ENCODE data around the gene GNG7. TPM values are rescaled to one million over a fixed set of nuclear protein-coding genes. Genes with fewer than 3 reads are reported as not detected.
"Not testable (repeated sequence)": the region's sequence is repeated elsewhere in the genome, so short reads cannot be mapped to it uniquely, and the experiment has no call there.

The GNG7 gene
- polyA plus RNA-seq, 4 donors = 0.99 to 3.5 (median 2.6) TPM; not detected in 1

GRCh38 chr19:2609034-2609388 lies 93.5 kb downstream of the GNG7 start:
- H3K27ac ChIP-seq (ENCODE audit: low read depth in 1 of 3, low read length in 2 of 3); H3K9me3 ChIP-seq (ENCODE audit: control insufficient read depth in 2 of 2, insufficient read depth in 1 of 2, low read depth in 1 of 2, low read length in 1 of 2); H3K4me1 ChIP-seq (ENCODE audit: control insufficient read depth in 3 of 3, insufficient read depth in 2 of 3, low read depth in 1 of 3, low read length in 2 of 3); H3K27me3 ChIP-seq (ENCODE audit: control insufficient read depth in 3 of 3, insufficient read depth in 3 of 3, low read length in 3 of 3); H3K36me3 ChIP-seq (ENCODE audit: control insufficient read depth in 3 of 3, insufficient read depth in 2 of 3, low read depth in 1 of 3, low read length in 3 of 3); FAIRE-seq; DNase-seq; H3K4me3 ChIP-seq (ENCODE audit: low read depth in 1 of 3, low read length in 3 of 3): not testable (repeated sequence)
- WGBS, 3 donors = 88 to 89% (median 88%) methylated on average over 7 of the region's 7 CpGs

- H3K4me1 ChIP-seq (ENCODE audit: control insufficient read depth in 3 of 3, insufficient read depth in 2 of 3, low read depth in 1 of 3, low read length in 2 of 3) = no peaks in the 10 kb centered on the region
- no peak for FAIRE-seq
- H3K27ac ChIP-seq (ENCODE audit: low read depth in 1 of 3, low read length in 2 of 3) = no peak overlapping the region
- H3K9me3 ChIP-seq (ENCODE audit: control insufficient read depth in 2 of 2, insufficient read depth in 1 of 2, low read depth in 1 of 2, low read length in 1 of 2) = peaks cover 0 to 4% of the 10 kb centered on the region in 2 donors
- H3K4me3 ChIP-seq (ENCODE audit: low read depth in 1 of 3, low read length in 3 of 3) = no peak overlapping the region
- DNase-seq = no peak
- H3K27me3 ChIP-seq (ENCODE audit: control insufficient read depth in 3 of 3, insufficient read depth in 3 of 3, low read length in 3 of 3) = peaks cover 0 to 9% (median 0%) of the 10 kb centered on the region in 3 donors
- H3K36me3 ChIP-seq (ENCODE audit: control insufficient read depth in 3 of 3, insufficient read depth in 2 of 3, low read depth in 1 of 3, low read length in 3 of 3) = no peaks in the 10 kb centered on the region
- 68 to 72% (median 72%) methylated on average over 6 to 7 of the region's 7 CpGs for WGBS, 3 donors
Measured at GRCh38 chr19:2608602-2608922, 93.9 kb downstream of the GNG7 start.

GRCh38 chr19:2607712-2608601 lies 94.5 kb downstream of the GNG7 start:
- Histone ChIP-seq H3K27me3 (ENCODE audit: control insufficient read depth in 3 of 3, insufficient read depth in 3 of 3, low read length in 3 of 3) (peaks cover 0 to 14% (median 0%) of the 10 kb centered on the region in 3 donors), H3K27ac (ENCODE audit: low read depth in 1 of 3, low read length in 2 of 3) (no peak overlapping the region), H3K9me3 (ENCODE audit: control insufficient read depth in 2 of 2, insufficient read depth in 1 of 2, low read depth in 1 of 2, low read length in 1 of 2) (peaks cover 0 to 4% of the 10 kb centered on the region in 2 donors), H3K36me3 (ENCODE audit: control insufficient read depth in 3 of 3, insufficient read depth in 2 of 3, low read depth in 1 of 3, low read length in 3 of 3) (no peaks in the 10 kb centered on the region), H3K4me3 (ENCODE audit: low read depth in 1 of 3, low read length in 3 of 3) (no peak overlapping the region), H3K4me1 (ENCODE audit: control insufficient read depth in 3 of 3, insufficient read depth in 2 of 3, low read depth in 1 of 3, low read length in 2 of 3) (no peaks in the 10 kb centered on the region)
- FAIRE-seq = no peak
- 43 to 62% (median 56%) methylated on average over 44 to 47 of the region's 47 CpGs for WGBS, 3 donors
- no peak for DNase-seq

GRCh38 chr19:2606774-2607173 lies 95.7 kb downstream of the GNG7 start:
- H3K9me3 ChIP-seq (ENCODE audit: control insufficient read depth in 2 of 2, insufficient read depth in 1 of 2, low read depth in 1 of 2, low read length in 1 of 2); DNase-seq; H3K36me3 ChIP-seq (ENCODE audit: control insufficient read depth in 3 of 3, insufficient read depth in 2 of 3, low read depth in 1 of 3, low read length in 3 of 3); FAIRE-seq; H3K4me1 ChIP-seq (ENCODE audit: control insufficient read depth in 3 of 3, insufficient read depth in 2 of 3, low read depth in 1 of 3, low read length in 2 of 3); H3K4me3 ChIP-seq (ENCODE audit: low read depth in 1 of 3, low read length in 3 of 3); H3K27ac ChIP-seq (ENCODE audit: low read depth in 1 of 3, low read length in 2 of 3): not testable (repeated sequence)
- peaks cover 0 to 20% (median 0%) of the 10 kb centered on the region in 3 donors for H3K27me3 ChIP-seq (ENCODE audit: control insufficient read depth in 3 of 3, insufficient read depth in 3 of 3, low read length in 3 of 3)
- 81 to 90% (median 88%) methylated on average over 9 of the region's 9 CpGs for WGBS, 3 donors

GRCh38 chr19:2605889-2606288 lies 96.6 kb downstream of the GNG7 start:
- not testable (repeated sequence) for H3K27ac ChIP-seq (ENCODE audit: low read depth in 1 of 3, low read length in 2 of 3); H3K9me3 ChIP-seq (ENCODE audit: control insufficient read depth in 2 of 2, insufficient read depth in 1 of 2, low read depth in 1 of 2, low read length in 1 of 2); H3K4me3 ChIP-seq (ENCODE audit: low read depth in 1 of 3, low read length in 3 of 3); DNase-seq; H3K4me1 ChIP-seq (ENCODE audit: control insufficient read depth in 3 of 3, insufficient read depth in 2 of 3, low read depth in 1 of 3, low read length in 2 of 3); H3K36me3 ChIP-seq (ENCODE audit: control insufficient read depth in 3 of 3, insufficient read depth in 2 of 3, low read depth in 1 of 3, low read length in 3 of 3); FAIRE-seq
- peaks cover 0 to 29% (median 0%) of the 10 kb centered on the region in 3 donors for H3K27me3 ChIP-seq (ENCODE audit: control insufficient read depth in 3 of 3, insufficient read depth in 3 of 3, low read length in 3 of 3)
- WGBS, 3 donors = 83 to 87% (median 86%) methylated on average over 9 of the region's 9 CpGs

GRCh38 chr19:2604747-2605329 lies 97.7 kb downstream of the GNG7 start:
- H3K4me3 ChIP-seq (ENCODE audit: low read depth in 1 of 3, low read length in 3 of 3) = no peak overlapping the region
- H3K4me1 ChIP-seq (ENCODE audit: control insufficient read depth in 3 of 3, insufficient read depth in 2 of 3, low read depth in 1 of 3, low read length in 2 of 3) = no peaks in the 10 kb centered on the region
- H3K36me3 ChIP-seq (ENCODE audit: control insufficient read depth in 3 of 3, insufficient read depth in 2 of 3, low read depth in 1 of 3, low read length in 3 of 3) = no peaks in the 10 kb centered on the region
- H3K27me3 ChIP-seq (ENCODE audit: control insufficient read depth in 3 of 3, insufficient read depth in 3 of 3, low read length in 3 of 3) = peaks cover 0 to 31% (median 0%) of the 10 kb centered on the region in 3 donors
- H3K9me3 ChIP-seq (ENCODE audit: control insufficient read depth in 2 of 2, insufficient read depth in 1 of 2, low read depth in 1 of 2, low read length in 1 of 2) = peaks cover 0 to 4% of the 10 kb centered on the region in 2 donors
- FAIRE-seq = no peak
- DNase-seq = no peak
- no peak overlapping the region for H3K27ac ChIP-seq (ENCODE audit: low read depth in 1 of 3, low read length in 2 of 3)
- WGBS, 3 donors = 88 to 93% (median 91%) methylated on average over 8 of the region's 8 CpGs

- H3K4me1 ChIP-seq (ENCODE audit: control insufficient read depth in 3 of 3, insufficient read depth in 2 of 3, low read depth in 1 of 3, low read length in 2 of 3) = peaks cover 0 to 10% (median 0%) of the 10 kb centered on the region in 3 donors
- peak overlapping the region in 1 of 3 donors; percentile 81 for H3K27ac ChIP-seq (ENCODE audit: low read depth in 1 of 3, low read length in 2 of 3)
- no peaks in the 10 kb centered on the region for H3K36me3 ChIP-seq (ENCODE audit: control insufficient read depth in 3 of 3, insufficient read depth in 2 of 3, low read depth in 1 of 3, low read length in 3 of 3)
- DNase-seq (no peak), FAIRE-seq (no peak)
- H3K27me3 ChIP-seq (ENCODE audit: control insufficient read depth in 3 of 3, insufficient read depth in 3 of 3, low read length in 3 of 3) = peaks cover 0 to 34% (median 0%) of the 10 kb centered on the region in 3 donors
- peaks cover 0 to 4% of the 10 kb centered on the region in 2 donors for H3K9me3 ChIP-seq (ENCODE audit: control insufficient read depth in 2 of 2, insufficient read depth in 1 of 2, low read depth in 1 of 2, low read length in 1 of 2)
- 30 to 39% (median 31%) methylated on average over 17 of the region's 17 CpGs for WGBS, 3 donors
- H3K4me3 ChIP-seq (ENCODE audit: low read depth in 1 of 3, low read length in 3 of 3) = no peak overlapping the region
Measured at GRCh38 chr19:2603334-2603733, 99.2 kb downstream of the GNG7 start.

- 23 to 38% (median 38%) methylated on average over 22 to 23 of the region's 23 CpGs for WGBS, 3 donors
- peaks cover 0 to 10% (median 0%) of the 10 kb centered on the region in 3 donors for H3K4me1 ChIP-seq (ENCODE audit: control insufficient read depth in 3 of 3, insufficient read depth in 2 of 3, low read depth in 1 of 3, low read length in 2 of 3)
- no peak overlapping the region for H3K4me3 ChIP-seq (ENCODE audit: low read depth in 1 of 3, low read length in 3 of 3)
- DNase-seq = peak; percentile 43 to 48
- peak overlapping the region in 2 of 3 donors; percentile 17 to 81 for H3K27ac ChIP-seq (ENCODE audit: low read depth in 1 of 3, low read length in 2 of 3)
- H3K9me3 ChIP-seq (ENCODE audit: control insufficient read depth in 2 of 2, insufficient read depth in 1 of 2, low read depth in 1 of 2, low read length in 1 of 2) = peaks cover 0 to 4% of the 10 kb centered on the region in 2 donors
- FAIRE-seq = no peak
- no peaks in the 10 kb centered on the region for H3K36me3 ChIP-seq (ENCODE audit: control insufficient read depth in 3 of 3, insufficient read depth in 2 of 3, low read depth in 1 of 3, low read length in 3 of 3)
- H3K27me3 ChIP-seq (ENCODE audit: control insufficient read depth in 3 of 3, insufficient read depth in 3 of 3, low read length in 3 of 3) = peaks cover 0 to 30% (median 0%) of the 10 kb centered on the region in 3 donors
Measured at GRCh38 chr19:2602391-2603181, 99.9 kb downstream of the GNG7 start.

Measured in small intestine (tissue), 7 donors.